K562 (cell line): Measurements from ENCODE around the gene XRCC5. TPM values are rescaled to one million over a fixed set of nuclear protein-coding genes. Genes with fewer than 3 reads are reported as not detected.

Experiments used
- BACH1 ChIP-seq: fragments of 200-800 bp; sonication (Bioruptor generic); IDR thresholded peaks from 2 replicates; pipeline ENCODE4 v1.6.1; 2016; ENCODE audit warnings: missing genetic modification characterization, missing compliant biosample characterization
- ETV5 ChIP-seq: sonication (generic); formaldehyde crosslinking; IDR thresholded peaks from 2 replicates; pipeline ENCODE4 v1.4.0; 2020; ENCODE audit warnings: low read depth, mild to moderate bottlenecking, missing genetic modification reagents
- FOXA3 ChIP-seq, 2 experiments: fragments of 450-650 bp in 1 of 2; sonication (generic) in 1 of 2; formaldehyde crosslinking; IDR thresholded peaks in 1 of 2; conservative IDR thresholded peaks in 1 of 2; 2 replicates each; pipeline versions ENCODE4 v1.4.0 to v1.8.0; 2020 to 2022; ENCODE audit warnings: mild to moderate bottlenecking in 2 of 2, missing genetic modification reagents in 1 of 2
- JUND ChIP-seq, 2 experiments: IDR thresholded peaks; 2 replicates in 1 of 2; 3 replicates in 1 of 2; pipeline ENCODE4 v1.6.1; 2011; ENCODE audit warnings: borderline replicate concordance in 2 of 2, low read depth in 2 of 2, low read length in 2 of 2, improper control_type of control experiment in 1 of 2, missing biosample characterization in 1 of 2, missing genetic modification characterization in 1 of 2, missing genetic modification reagents in 1 of 2
- MITF ChIP-seq: IDR thresholded peaks from 2 replicates; pipeline ENCODE4 v1.6.1; 2014; ENCODE audit warnings: antibody characterized with exemption
- MTA2 ChIP-seq: fragments of 450-650 bp; IDR thresholded peaks from 2 replicates; pipeline ENCODE4 v1.6.1; 2016; ENCODE audit warnings: low read depth
- NFE2 ChIP-seq: IDR thresholded peaks from 2 replicates; pipeline ENCODE4 v1.6.1; 2014; ENCODE audit warnings: antibody characterized with exemption, low read depth
- SAFB ChIP-seq: fragments of 200-400 bp; formaldehyde crosslinking; IDR thresholded peaks from 2 replicates; pipeline ENCODE4 v1.6.1; 2017; ENCODE audit warnings: low read depth, low read length, borderline replicate concordance
- SIRT6 ChIP-seq: IDR thresholded peaks from one replicate; pipeline ENCODE4 v1.6.1; 2012; ENCODE audit warnings: low read depth, mild to moderate bottlenecking, control low read depth, inconsistent platforms, low read length, moderate library complexity
- SREBF1 ChIP-seq: fragments of 150-350 bp; IDR thresholded peaks from 2 replicates; pipeline ENCODE4 v1.6.1; 2014; ENCODE audit warnings: antibody characterized with exemption, low read depth, low read length, borderline replicate concordance
- TAF15 ChIP-seq: fragments of 200-400 bp; formaldehyde crosslinking; IDR thresholded peaks from 2 replicates; pipeline ENCODE4 v1.6.1; 2017; ENCODE audit warnings: mild to moderate bottlenecking, low read depth, low read length, moderate library complexity
- TCF15 ChIP-seq: fragments of 250-450 bp; sonication (Bioruptor Pico); IDR thresholded peaks from 2 replicates; pipeline ENCODE4 v1.8.0; 2022; ENCODE audit warnings: moderate library complexity, mild to moderate bottlenecking, inconsistent platforms
- ZC3H11A ChIP-seq: IDR thresholded peaks from 2 replicates; pipeline ENCODE4 v1.6.1; 2012; ENCODE audit warnings: low read depth, low read length, improper control_type of control experiment
- ZNF174 ChIP-seq: fragments of 250-450 bp; sonication (Bioruptor Pico); IDR thresholded peaks from 2 replicates; pipeline ENCODE4 v1.4.0; 2020; ENCODE audit warnings: mild to moderate bottlenecking
- ZNF239 ChIP-seq: fragments of 250-450 bp; sonication (Bioruptor Pico); IDR thresholded peaks from 2 replicates; pipeline ENCODE4 v1.4.0; 2020; ENCODE audit warnings: mild to moderate bottlenecking
- ZNF407 ChIP-seq: fragments of 450-650 bp; IDR thresholded peaks from 2 replicates; pipeline ENCODE4 v1.6.1; 2016; ENCODE audit warnings: low read depth
- ZNF639 ChIP-seq, 2 experiments: fragments of 200-800 bp in 1 of 2; sonication (Bioruptor generic) in 1 of 2; sonication (generic) in 1 of 2; formaldehyde crosslinking in 1 of 2; IDR thresholded peaks in 1 of 2; conservative IDR thresholded peaks in 1 of 2; 2 replicates each; pipeline versions ENCODE4 v1.5.0 to v1.6.1; 2016 to 2020; ENCODE audit warnings: missing compliant biosample characterization in 1 of 2, missing genetic modification characterization in 1 of 2, missing genetic modification reagents in 1 of 2
- polyA plus RNA-seq, 8 experiments: library from polyadenylated mRNA; depleted of rRNA in 4 of 8; stranded (reverse) in 5 of 8; unstranded in 3 of 8; fragments of >200 nt; fragmentation: Nextera tagmentation in 2 of 8; fragmentation: Illumina TruSeq in 1 of 8; extraction: Ambion mirVana in 2 of 8; extraction: Trizol in 1 of 8; gene quantifications; 2 replicates each; pipeline versions ENCODE4 v1.2.1 to v1.2.3, GENCODE V29; 2011 to 2014; ENCODE audit warnings: inconsistent platforms in 1 of 8, missing spikeins in 1 of 8
- total RNA-seq, 7 experiments: library from RNA; depleted of rRNA in 6 of 7; stranded (reverse); fragments of >200 nt in 6 of 7; fragmentation: Illumina TruSeq in 2 of 7; extraction: Trizol in 2 of 7; gene quantifications; 2 replicates each; pipeline versions ENCODE4 v1.2.1 to v1.2.3, GENCODE V29; 2011 to 2021; ENCODE audit warnings: low replicate concordance in 1 of 7

Gene XRCC5
- total and polyA plus RNA-seq, 9 of the 15 experiments (the other 6 are each of a cell fraction or from before 2014, with no cell fraction given): 168 to 551 (median 297) TPM

- peak in 1 of 2 experiments; percentile 90; a peak in 2 of 4 replicates for TF ChIP-seq FOXA3 (CRISPR knock-in tag; conservative IDR thresholded peaks at IDR 0.05 in 1 of 2, IDR thresholded peaks at IDR 0.05 in 1 of 2)
- no peak for TF ChIP-seq ZC3H11A
- no peak for TF ChIP-seq SIRT6
- TF ChIP-seq MITF: no peak
- TF ChIP-seq ETV5: no peak
- TF ChIP-seq TAF15: no peak
- no peak for TF ChIP-seq NFE2
- no peak for TF ChIP-seq ZNF639 (CRISPR knock-in tag; conservative IDR thresholded peaks at IDR 0.05 in 1 of 2, IDR thresholded peaks at IDR 0.05 in 1 of 2)
- peak; percentile 87 for TF ChIP-seq MTA2
- no peak; the same call in 1 of the 2 replicates for TF ChIP-seq JUND (IDR thresholded peaks at IDR 0.05; ENCODE audit: borderline replicate concordance, low read depth, low read length)
- no peak; the same call in 2 of the 3 replicates for TF ChIP-seq JUND (tag; IDR thresholded peaks at IDR 0.05; ENCODE audit: borderline replicate concordance, low read depth, low read length)
- no peak for TF ChIP-seq BACH1 (tag)
- TF ChIP-seq ZNF174: no peak
- no peak for TF ChIP-seq ZNF407
- no peak for TF ChIP-seq SAFB
- TF ChIP-seq ZNF239 (CRISPR knock-in tag): no peak
- TF ChIP-seq SREBF1: no peak
- TF ChIP-seq TCF15 (CRISPR knock-in tag): no peak
These were observed 79.4 kb downstream of the XRCC5 start (continued) for GRCh38 chr2:216188559-216188850.
